Left cardiac atrium (tissue), 4 donors: ENCODE results near the gene AMFR. TPM values are rescaled to one million over a fixed set of nuclear protein-coding genes. Genes with fewer than 3 reads are reported as not detected.

Experiments
- ATAC-seq, 2 donors: fragments of 200-7000 bp; cut with Tn5 transposase; one replicate each; pipeline ENCODE4 v1.9.1; 2020; ENCODE audit warnings: mild to moderate bottlenecking in 2 of 2, moderate library complexity in 2 of 2
- DNase-seq: peaks from one replicate; pipeline ENCODE4 v3.0.0-alpha.2; 2020
- intact Hi-C, 2 donors: fragments of 100-400 bp; cut with DNase I; formaldehyde crosslinking; loops; one replicate each; pipeline versions ENCODE4 v1.14.1 to v1.15.1; 2022 to 2023
- total RNA-seq, 2 donors: library from RNA; stranded (reverse); fragmentation: NEBNext Ultra II Directional; extraction: Animal tissue kit (Norgen Biotek cat#: 25700); gene quantifications; one replicate each; pipeline ENCODE4 v1.2.1, GENCODE V29; 2021
- donor health status: DM: no; HTN: yes; CAD: no.
- donor health status: DM: no; HTN: yes; CAD: no; lungs with severe emphysema.
- donor health status: DM: yes; HTN: yes; CAD: no.
- donor health status: Dilated cardiomyopathy.

The AMFR gene
- total RNA-seq, 2 donors from 2014 or later = 78.6 to 94.4 TPM

- ATAC-seq (peak in 1 of 2 donors; percentile 15), DNase-seq (no peak)
- intact Hi-C loops = no loop called here
Observed at GRCh38 chr16:56324406-56324805, 100.9 kb downstream of the AMFR start.

GRCh38 chr16:56321571-56321970 is 103.8 kb downstream of the AMFR start:
- ATAC-seq (no peak), DNase-seq (no peak)
- intact Hi-C loops = no loop called here

GRCh38 chr16:56320811-56321558 is 104.4 kb downstream of the AMFR start:
- ATAC-seq (no peak), DNase-seq (no peak)
- intact Hi-C loops = no loop called here

- intact Hi-C loops = no loop called here
- DNase-seq (no peak), ATAC-seq (no peak)
Observed at GRCh38 chr16:56320056-56320455, 105.3 kb downstream of the AMFR start.

- DNase-seq (no peak), ATAC-seq (no peak)
- intact Hi-C loops = loop anchor here (2.0 to 10.0 kb wide), 6 partner anchors 65 to 379 kb away; partner anchors contain the start of gene GNAO1 (in 1 of the 2)
Observed at GRCh38 chr16:56319376-56319775, 106.0 kb downstream of the AMFR start.

GRCh38 chr16:56318827-56319140 is 106.6 kb downstream of the AMFR start:
- ATAC-seq = no peak
- DNase-seq = no peak
- intact Hi-C loops = loop anchor here (2.0 to 10.0 kb wide), 6 partner anchors 64 to 378 kb away; partner anchors contain the start of gene GNAO1 (in 1 of the 2)

GRCh38 chr16:56317998-56318826 is 107.1 kb downstream of the AMFR start:
- ATAC-seq (peak; percentile 97 to 99), DNase-seq (peak; percentile 87)
- intact Hi-C loops = loop anchor here (2.0 to 10.0 kb wide), 6 partner anchors 63 to 377 kb away; partner anchors contain the start of gene GNAO1 (in 1 of the 2)

GRCh38 chr16:56316545-56316944 is 108.8 kb downstream of the AMFR start:
- ATAC-seq = no peak
- DNase-seq = no peak
- intact Hi-C loops = loop anchor here in 1 of 2 donors (5.0 to 10.0 kb wide), 4 partner anchors 62 to 274 kb away; partner anchors contain the start of gene GNAO1

- intact Hi-C loops = loop anchor here in 1 of 2 donors (5.0 to 10.0 kb wide), 4 partner anchors 61 to 274 kb away; partner anchors contain the start of gene GNAO1
- ATAC-seq (no peak), DNase-seq (no peak)
Observed at GRCh38 chr16:56315955-56316354, 109.4 kb downstream of the AMFR start.

GRCh38 chr16:56314244-56314850 is 111.0 kb downstream of the AMFR start:
- intact Hi-C loops = loop anchor here in 1 of 2 donors (10.0 kb wide), 2 partner anchors 60 to 210 kb away; no protein-coding TSS in a partner anchor
- DNase-seq = no peak
- no peak for ATAC-seq

GRCh38 chr16:56312556-56312955 is 112.8 kb downstream of the AMFR start:
- ATAC-seq (no peak), DNase-seq (no peak)
- intact Hi-C loops = loop anchor here in 1 of 2 donors (10.0 kb wide), 2 partner anchors 58 to 208 kb away; no protein-coding TSS in a partner anchor

GRCh38 chr16:56312028-56312300 is 113.4 kb downstream of the AMFR start:
- peak; percentile 24 to 51 for ATAC-seq
- DNase-seq = no peak
- intact Hi-C loops = loop anchor here in 1 of 2 donors (10.0 kb wide), 2 partner anchors 57 to 207 kb away; no protein-coding TSS in a partner anchor

Other genes starting within 250 kb of the AMFR start
- 10 to 100 TPM; 65.3 to 92.9 TPM for gene GNAO1, start 234.1 kb downstream of the AMFR start, total RNA-seq
- 10 to 100 TPM; 66.2 to 77.8 TPM for gene NUDT21, start 25.8 kb upstream of the AMFR start, total RNA-seq
- gene OGFOD1, start 26.0 kb upstream of the AMFR start, total RNA-seq = 10 to 100 TPM; 22.6 to 40.1 TPM
- gene BBS2, start 94.5 kb upstream of the AMFR start, total RNA-seq = 10 to 100 TPM; 39.4 to 55.0 TPM
- gene MT4, start 139.5 kb upstream of the AMFR start, total RNA-seq = not detected
- 10 to 100 TPM in 1 of 2 donors, 1 to 10 TPM in 1; 8.2 to 11.5 TPM for gene MT3, start 164.0 kb upstream of the AMFR start, total RNA-seq
- gene MT2A, start 183.0 kb upstream of the AMFR start, total RNA-seq = 100 to 1,000 TPM; 147 to 411 TPM
- gene MT1E, start 200.2 kb upstream of the AMFR start, total RNA-seq = 100 to 1,000 TPM in 1 of 2 donors, 10 to 100 TPM in 1; 84.7 to 114 TPM
- 10 to 100 TPM; 15.2 to 50.8 TPM for gene MT1M, start 207.1 kb upstream of the AMFR start, total RNA-seq
- gene MT1A, start 213.1 kb upstream of the AMFR start, total RNA-seq = 100 to 1,000 TPM in 1 of 2 donors, 10 to 100 TPM in 1; 19.0 to 104 TPM
- gene MT1B, start 226.3 kb upstream of the AMFR start, total RNA-seq = not detected
- 1 to 10 TPM; 6.7 to 7.9 TPM for gene MT1F, start 232.4 kb upstream of the AMFR start, total RNA-seq
- gene MT1G, start 242.5 kb upstream of the AMFR start, total RNA-seq = 1 to 10 TPM; 3.6 to 5.1 TPM
- gene MT1H, start 244.3 kb upstream of the AMFR start, total RNA-seq = not detected